Upper lobe of left lung (tissue), 6 donors: ENCODE measurements around the gene HNRNPL. TPM values are rescaled to one million over a fixed set of nuclear protein-coding genes. Genes with fewer than 3 reads are reported as not detected.

Source experiments
- ATAC-seq, 2 donors: fragments of 200-7000 bp; cut with Tn5 transposase; one replicate each; pipeline ENCODE4 v1.9.1; 2022; ENCODE audit warnings: mild to moderate bottlenecking in 2 of 2, moderate library complexity in 2 of 2; ENCODE audit not compliant: low FRiP score in 2 of 2
- DNase-seq, 2 donors: peaks; one replicate each; pipeline ENCODE4 v3.0.0-alpha.2; 2019 to 2020
- H3K27ac ChIP-seq, 4 donors: fragments of 200-600 bp; sonication (generic); one replicate each; pipeline ENCODE4 v1.5.1; 2016 to 2019
- H3K27me3 ChIP-seq, 4 donors: fragments of 200-600 bp; sonication (generic); one replicate each; pipeline ENCODE4 v1.5.1; 2017 to 2019
- H3K36me3 ChIP-seq, 4 donors: fragments of 200-600 bp; sonication (generic); one replicate each; pipeline ENCODE4 v1.5.1; 2016 to 2019
- H3K4me1 ChIP-seq, 4 donors: fragments of 200-600 bp; sonication (generic); one replicate each; pipeline ENCODE4 v1.5.1; 2018 to 2019
- H3K4me3 ChIP-seq, 4 donors: fragments of 200-600 bp; sonication (generic); one replicate each; pipeline ENCODE4 v1.5.1; 2017 to 2019; ENCODE audit warnings: mild to moderate bottlenecking in 2 of 4, moderate library complexity in 1 of 4
- H3K9me3 ChIP-seq, 4 donors: fragments of 200-600 bp; sonication (generic); one replicate each; pipeline ENCODE4 v1.5.1; 2018 to 2019
- EP300 ChIP-seq, 4 donors: sonication (generic); formaldehyde crosslinking; IDR thresholded peaks; one replicate each; pipeline ENCODE4 v1.5.1; 2017; ENCODE audit warnings: antibody characterized with exemption in 4 of 4, control low read depth in 2 of 4
- POLR2A ChIP-seq, 4 donors: fragments of 450-650 bp; IDR thresholded peaks; one replicate each; pipeline ENCODE4 v1.5.1; 2016 to 2017; ENCODE audit warnings: antibody characterized with exemption in 4 of 4, mild to moderate bottlenecking in 2 of 4
- POLR2AphosphoS5 ChIP-seq, 2 donors: sonication (generic); formaldehyde crosslinking; IDR thresholded peaks; one replicate each; pipeline ENCODE4 v1.5.1; 2017; ENCODE audit warnings: antibody characterized with exemption in 2 of 2
- WGBS, 2 donors: methylation state at CpG; one replicate each; pipeline ENCODE4 v1.1.5; 2017 to 2018; 5-methylcytosine and 5-hydroxymethylcytosine counted together
- total RNA-seq, 6 donors: library from RNA; depleted of rRNA in 4 of 6; stranded (reverse); fragments of >200 nt in 4 of 6; gene quantifications; one replicate each; pipeline versions ENCODE4 v1.1.0 to v1.2.1, GENCODE V29; 2016 to 2021
- TF ChIP-seq, protein P1 (sequence below), 6 experiments: fragments of 450-650 bp in 4 of 6; fragments of 200-600 bp in 2 of 6; sonication (generic) in 2 of 6; IDR thresholded peaks; one replicate each; pipeline ENCODE4 v1.5.1; 2016 to 2019; ENCODE audit warnings: antibody characterized with exemption in 6 of 6
- donor health status: DM: no; HTN: no; CAD: no; lungs with moderate emphysema.
- donor health status: DM: no; HTN: yes; CAD: no; lungs with severe emphysema.

HNRNPL gene
- total RNA-seq, 6 donors from 2014 or later, result 156 to 274 (median 178) TPM

DNA sequence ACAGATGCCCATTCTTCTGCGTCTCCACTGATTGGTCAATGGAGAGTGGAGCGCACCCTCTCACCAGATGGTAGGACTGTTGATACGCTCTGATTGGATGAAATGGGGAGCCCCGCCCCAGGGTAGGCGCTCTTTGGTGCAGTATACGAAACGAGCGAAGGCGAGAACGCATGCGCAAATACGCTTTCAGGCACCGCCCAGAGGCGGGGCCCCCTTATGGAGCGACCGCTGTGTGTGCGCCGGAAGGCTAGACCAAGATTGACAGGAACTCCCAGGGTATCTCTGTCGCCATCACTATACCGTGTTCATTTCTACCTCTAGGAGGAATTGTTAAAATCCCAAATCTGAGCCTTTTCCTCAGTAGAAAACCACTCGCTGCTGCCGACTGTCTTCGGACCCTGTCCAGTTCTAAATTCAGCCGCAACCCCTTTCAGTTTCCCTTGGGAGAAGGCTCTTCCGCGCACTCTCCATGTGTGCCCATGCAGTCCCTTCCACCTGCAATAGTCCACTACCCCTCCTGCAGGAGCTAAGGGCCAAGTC is 720 bp upstream of the HNRNPL start:
- H3K4me3 ChIP-seq, result peak overlapping the region; percentile 64 to 86 (median 74)
- peaks cover 35 to 49% (median 39%) of the 10 kb centered on the region in 4 donors for H3K4me1 ChIP-seq
- TF ChIP-seq, protein P1, sequence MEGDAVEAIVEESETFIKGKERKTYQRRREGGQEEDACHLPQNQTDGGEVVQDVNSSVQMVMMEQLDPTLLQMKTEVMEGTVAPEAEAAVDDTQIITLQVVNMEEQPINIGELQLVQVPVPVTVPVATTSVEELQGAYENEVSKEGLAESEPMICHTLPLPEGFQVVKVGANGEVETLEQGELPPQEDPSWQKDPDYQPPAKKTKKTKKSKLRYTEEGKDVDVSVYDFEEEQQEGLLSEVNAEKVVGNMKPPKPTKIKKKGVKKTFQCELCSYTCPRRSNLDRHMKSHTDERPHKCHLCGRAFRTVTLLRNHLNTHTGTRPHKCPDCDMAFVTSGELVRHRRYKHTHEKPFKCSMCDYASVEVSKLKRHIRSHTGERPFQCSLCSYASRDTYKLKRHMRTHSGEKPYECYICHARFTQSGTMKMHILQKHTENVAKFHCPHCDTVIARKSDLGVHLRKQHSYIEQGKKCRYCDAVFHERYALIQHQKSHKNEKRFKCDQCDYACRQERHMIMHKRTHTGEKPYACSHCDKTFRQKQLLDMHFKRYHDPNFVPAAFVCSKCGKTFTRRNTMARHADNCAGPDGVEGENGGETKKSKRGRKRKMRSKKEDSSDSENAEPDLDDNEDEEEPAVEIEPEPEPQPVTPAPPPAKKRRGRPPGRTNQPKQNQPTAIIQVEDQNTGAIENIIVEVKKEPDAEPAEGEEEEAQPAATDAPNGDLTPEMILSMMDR (IDR thresholded peaks at IDR 0.05), result peak in 5 of 6 experiments; percentile 21 to 47 (median 37)
- TF ChIP-seq POLR2AphosphoS5 (IDR thresholded peaks at IDR 0.05) (peak; percentile 71 to 93), POLR2A (IDR thresholded peaks at IDR 0.05) (peak in 3 of 4 donors; percentile 58 to 95 (median 94)), EP300 (IDR thresholded peaks at IDR 0.05) (peak in 1 of 4 donors; percentile 34)
- H3K36me3 ChIP-seq, result peaks cover 18 to 28% (median 20%) of the 10 kb centered on the region in 4 donors
- peak overlapping the region; percentile 97 to 100 (median 98) for H3K27ac ChIP-seq
- WGBS, 2 donors, result 0 to 1% methylated on average over 26 of the region's 26 CpGs
- DNase-seq, result peak in 1 of 2 donors; percentile 95
- no peaks in the 10 kb centered on the region for H3K9me3 ChIP-seq
- ATAC-seq, result peak; percentile 87 to 96
- no peaks in the 10 kb centered on the region for H3K27me3 ChIP-seq

DNA sequence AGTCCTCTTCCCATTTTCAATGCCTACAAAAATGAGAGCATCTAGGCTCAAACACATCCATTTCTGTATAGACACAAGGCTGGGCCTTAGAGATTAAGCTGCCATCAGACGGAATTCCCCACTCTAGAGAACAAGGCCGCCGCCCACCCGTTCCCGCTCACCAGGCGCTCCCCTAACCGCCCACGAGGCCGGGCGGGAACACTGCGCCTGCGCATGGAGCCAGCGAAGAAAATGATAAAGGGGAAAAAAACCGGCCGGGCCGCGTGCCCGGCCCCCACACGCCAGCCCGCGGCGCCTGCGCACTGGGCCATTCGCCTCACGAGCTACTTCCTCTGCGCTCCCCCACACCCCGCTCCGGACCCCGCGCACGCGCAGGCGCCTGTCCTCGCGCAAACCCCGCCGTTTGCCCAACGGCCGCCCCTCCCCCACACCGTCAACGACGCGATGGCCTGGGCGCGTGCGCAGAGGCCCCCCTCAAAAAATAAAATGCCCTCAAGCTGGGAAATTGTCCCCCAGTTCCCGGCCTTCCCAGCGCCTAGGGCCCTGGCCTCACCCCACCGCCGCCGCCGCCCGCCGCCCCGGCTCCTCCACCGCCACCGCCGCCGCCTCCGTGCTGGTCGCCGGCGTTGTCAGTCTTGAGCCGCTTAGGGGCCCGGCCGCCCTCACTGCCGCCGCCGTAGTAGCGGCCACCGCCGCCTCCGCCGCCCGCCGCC is 483 bp downstream of the HNRNPL start:
- Histone ChIP-seq H3K27ac (peak overlapping the region; percentile 100), H3K4me3 (peak overlapping the region; percentile 70 to 91 (median 87)), H3K36me3 (peaks cover 29 to 40% (median 32%) of the 10 kb centered on the region in 4 donors), H3K4me1 (peaks cover 35 to 50% (median 39%) of the 10 kb centered on the region in 4 donors), H3K27me3 (no peaks in the 10 kb centered on the region), H3K9me3 (no peaks in the 10 kb centered on the region)
- TF ChIP-seq EP300 (IDR thresholded peaks at IDR 0.05), result peak in 1 of 4 donors; percentile 57
- TF ChIP-seq POLR2AphosphoS5 (IDR thresholded peaks at IDR 0.05), result peak in 1 of 2 donors; percentile 45
- no peak for TF ChIP-seq POLR2A (IDR thresholded peaks at IDR 0.05)
- TF ChIP-seq, protein P1 (IDR thresholded peaks at IDR 0.05), result peak in 1 of 6 experiments; percentile 10
- WGBS, 2 donors, result 0 to 1% methylated on average over 11 to 30 of the region's 76 CpGs
- ATAC-seq (peak; percentile 59 to 75), DNase-seq (peak; percentile 96 to 100)

DNA sequence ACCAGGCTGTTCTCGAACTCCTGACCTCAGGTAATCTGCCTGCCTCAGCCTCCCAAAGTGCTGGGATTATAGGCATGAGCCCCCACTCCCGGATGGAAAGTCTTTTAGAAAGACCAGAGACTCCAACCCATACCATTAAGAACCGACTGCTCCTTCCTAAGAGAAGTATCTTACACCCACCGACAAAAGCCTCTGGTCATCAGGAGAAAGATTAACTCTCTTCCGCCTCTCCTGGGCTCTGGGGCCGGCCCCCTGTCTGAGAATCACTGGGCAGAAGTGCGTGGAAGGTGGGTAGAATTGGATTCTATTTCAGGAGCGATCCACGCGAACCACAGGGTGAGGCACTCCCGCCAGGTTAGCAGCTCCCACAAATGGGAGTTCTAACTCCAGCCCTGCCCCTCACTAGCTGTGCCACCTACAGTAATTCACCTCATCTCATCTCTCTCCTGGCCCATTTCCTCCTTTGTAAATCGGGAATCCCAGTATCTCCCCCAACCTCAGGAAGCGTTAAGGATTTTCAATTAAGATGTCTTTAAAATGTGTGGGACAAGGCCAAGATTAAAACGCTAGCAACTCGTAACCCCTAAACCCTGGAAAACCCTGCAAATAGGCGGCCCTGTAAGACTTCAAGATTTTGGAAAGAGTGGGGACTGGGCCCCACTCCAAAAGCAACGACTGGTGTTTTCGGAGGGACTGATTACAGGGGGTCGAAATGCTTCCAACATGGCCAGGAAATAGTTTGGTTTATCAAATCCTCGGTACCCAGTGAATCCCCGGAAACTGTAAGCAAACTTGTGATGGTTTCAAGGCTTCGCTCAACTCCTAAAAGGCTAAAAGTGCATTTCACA is 1.3 kb downstream of the HNRNPL start:
- peaks cover 37 to 47% (median 40%) of the 10 kb centered on the region in 4 donors for H3K36me3 ChIP-seq
- peak overlapping the region; percentile 100 for H3K27ac ChIP-seq
- no peak for DNase-seq
- peak overlapping the region; percentile 70 to 91 (median 87) for H3K4me3 ChIP-seq
- no peaks in the 10 kb centered on the region for H3K27me3 ChIP-seq
- H3K9me3 ChIP-seq, result no peaks in the 10 kb centered on the region
- peaks cover 35 to 54% (median 39%) of the 10 kb centered on the region in 4 donors for H3K4me1 ChIP-seq
- ATAC-seq, result no peak
- TF ChIP-seq POLR2AphosphoS5 (IDR thresholded peaks at IDR 0.05), result no peak
- TF ChIP-seq EP300 (IDR thresholded peaks at IDR 0.05), result no peak
- 20 to 21% methylated on average over 22 of the region's 22 CpGs for WGBS, 2 donors

DNA sequence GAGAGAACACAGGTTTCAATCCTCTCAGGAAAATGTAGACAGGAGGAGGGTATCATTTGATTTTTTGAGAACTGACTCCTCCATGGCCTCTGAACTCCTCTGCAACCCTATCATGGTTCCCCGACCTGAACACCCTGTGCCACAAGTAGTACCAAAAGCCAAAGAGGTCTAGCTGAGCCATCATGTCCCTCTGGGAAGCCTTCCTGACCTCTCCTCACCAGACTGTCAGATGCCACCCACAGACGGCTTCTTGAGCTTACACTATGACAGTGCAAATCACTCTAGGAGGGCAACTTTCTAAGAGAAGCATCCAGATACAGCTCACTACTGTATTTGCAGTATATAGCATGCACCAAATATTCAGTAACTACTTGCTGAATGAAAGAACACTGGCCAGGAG is 3.7 kb downstream of the HNRNPL start:
- Histone ChIP-seq H3K36me3 (peaks cover 61 to 72% (median 64%) of the 10 kb centered on the region in 4 donors), H3K4me1 (peaks cover 27 to 52% (median 28%) of the 10 kb centered on the region in 4 donors), H3K27ac (no peak overlapping the region), H3K9me3 (no peaks in the 10 kb centered on the region), H3K4me3 (no peak overlapping the region), H3K27me3 (no peaks in the 10 kb centered on the region)
- TF ChIP-seq EP300 (IDR thresholded peaks at IDR 0.05) (no peak), POLR2A (IDR thresholded peaks at IDR 0.05) (no peak), POLR2AphosphoS5 (IDR thresholded peaks at IDR 0.05) (no peak)
- TF ChIP-seq, protein P1 (IDR thresholded peaks at IDR 0.05), result no peak
- ATAC-seq (no peak), DNase-seq (no peak)
- whole genome bisulfite sequencing, 2 donors, result 59 to 75% methylated on average over 2 of the region's 2 CpGs
